GM12878 (cell line): Measurements from ENCODE around the gene UMAD1. TPM values are rescaled to one million over a fixed set of nuclear protein-coding genes. Genes with fewer than 3 reads are reported as not detected.

Source experiments
- ATAC-seq: fragments of 200-7000 bp; cut with Tn5 transposase; 3 replicates; pipeline ENCODE4 v1.9.1; 2020; ENCODE audit warnings: mild to moderate bottlenecking, moderate library complexity
- BruUV-seq: library from RNA; stranded (reverse); fragments of 400-500 nt; replicated peaks from 2 replicates; lab custom pipeline; 2021; lab: Mats Ljungman, UMichigan
- CTCF ChIA-PET: fragments of 300-600 bp; sonication (Branson Sonifier 250); formaldehyde crosslinking; extraction: SDS; loops from one replicate; lab custom pipeline; 2021; ENCODE audit warnings: inconsistent platforms; lab: Yijun Ruan, JAX
- POLR2A ChIA-PET: fragments of 350-600 bp; formaldehyde crosslinking; extraction: SDS; loops from one replicate; lab custom pipeline; 2021; ENCODE audit warnings: inconsistent platforms; lab: Charles Lee
- RAD21 ChIA-PET: fragments of 300-600 bp; sonication (Branson Sonifier 250); formaldehyde crosslinking; loops from one replicate; lab custom pipeline; 2023; ENCODE audit warnings: antibody characterized with exemption; ENCODE audit not compliant: unreplicated experiment; lab: Charles Lee
- SMC1A ChIA-PET: fragments of 300-600 bp; sonication (Branson Sonifier 250); formaldehyde crosslinking; loops from one replicate; lab custom pipeline; 2023; ENCODE audit not compliant: unreplicated experiment, uncharacterized antibody; lab: Charles Lee
- DNase-seq: peaks from one replicate; pipeline ENCODE4 v3.0.0-alpha.2; 2011; ENCODE audit warnings: low read depth, low spot score
- FAIRE-seq: peaks from 3 replicates; lab custom pipeline; 2011; peaks lifted over from hg19 to GRCh38; lab: Jason Lieb, UNC
- H2AFZ ChIP-seq: 2 replicates; pipeline ENCODE4 v1.6.0; 2011; ENCODE audit warnings: low read depth, low read length, control low read depth; ENCODE audit not compliant: control insufficient read depth
- H3K27ac ChIP-seq: 2 replicates; pipeline ENCODE4 v1.5.1; 2011; ENCODE audit warnings: control low read depth; ENCODE audit not compliant: control insufficient read depth, insufficient read depth
- H3K27me3 ChIP-seq, 2 experiments: replicated peaks in 1 of 2; 2 replicates each; pipeline versions ENCODE4 v1.6.0 to v1.6.1; 2011; ENCODE audit warnings: low read length in 1 of 2; ENCODE audit not compliant: control insufficient read depth in 2 of 2, insufficient read depth in 2 of 2
- H3K36me3 ChIP-seq, 2 experiments: 2 replicates each; pipeline ENCODE4 v1.5.1; 2011; ENCODE audit warnings: low read length in 1 of 2; ENCODE audit not compliant: control insufficient read depth in 2 of 2, insufficient read depth in 2 of 2
- H3K4me1 ChIP-seq: 2 replicates; pipeline ENCODE4 v1.6.1; 2011; ENCODE audit warnings: mild to moderate bottlenecking, low read length, moderate library complexity, mixed read lengths; ENCODE audit not compliant: control insufficient read depth, insufficient read depth
- H3K4me2 ChIP-seq: 2 replicates; pipeline ENCODE4 v1.6.0; 2011; ENCODE audit warnings: control low read depth; ENCODE audit not compliant: control insufficient read depth, insufficient read depth
- H3K4me3 ChIP-seq: fragments of 200-600 bp; sonication (generic); 2 replicates; pipeline ENCODE4 v1.5.1; 2016
- H3K79me2 ChIP-seq: 2 replicates; pipeline ENCODE4 v1.6.0; 2011; ENCODE audit warnings: low read length; ENCODE audit not compliant: control insufficient read depth, insufficient read depth
- H3K9ac ChIP-seq: 2 replicates; pipeline ENCODE4 v1.8.0; 2011; ENCODE audit warnings: low read length, control low read depth, mixed read lengths; ENCODE audit not compliant: control insufficient read depth, insufficient read depth
- H3K9me3 ChIP-seq: replicated peaks from 3 replicates; pipeline ENCODE4 v1.5.1; 2011; ENCODE audit warnings: mild to moderate bottlenecking, low read length; ENCODE audit not compliant: control insufficient read depth, insufficient read depth
- H4K20me1 ChIP-seq: 2 replicates; pipeline ENCODE4 v1.6.0; 2011; ENCODE audit not compliant: control insufficient read depth, insufficient read depth
- BACH1 ChIP-seq: fragments of 450-650 bp; IDR thresholded peaks from 2 replicates; pipeline ENCODE4 v1.6.1; 2017; ENCODE audit warnings: mild to moderate bottlenecking, borderline replicate concordance
- BCLAF1 ChIP-seq: fragments of 450-650 bp; IDR thresholded peaks from 2 replicates; pipeline ENCODE4 v1.6.1; 2017; ENCODE audit warnings: antibody characterized with exemption, mild to moderate bottlenecking, moderate library complexity
- BRCA1 ChIP-seq: IDR thresholded peaks from 2 replicates; pipeline ENCODE4 v1.6.1; 2011; ENCODE audit warnings: low read depth, low read length, improper control_type of control experiment
- CBX5 ChIP-seq: sonication (generic); IDR thresholded peaks from 2 replicates; pipeline ENCODE4 v1.6.1; 2016; ENCODE audit warnings: low read depth, moderate library complexity, mild to moderate bottlenecking, inconsistent platforms
- CREM ChIP-seq: IDR thresholded peaks from 2 replicates; pipeline ENCODE4 v1.6.1; 2014; ENCODE audit warnings: antibody characterized with exemption, low read depth
- E4F1 ChIP-seq: fragments of 450-650 bp; IDR thresholded peaks from 2 replicates; pipeline ENCODE4 v1.6.1; 2018; ENCODE audit warnings: borderline replicate concordance, mild to moderate bottlenecking; ENCODE audit not compliant: partially characterized antibody
- ELK1 ChIP-seq: IDR thresholded peaks from 2 replicates; pipeline ENCODE4 v1.6.1; 2012; ENCODE audit warnings: low read depth, low read length, improper control_type of control experiment
- HDAC6 ChIP-seq: fragments of 200-600 bp; sonication (generic); IDR thresholded peaks from one replicate; pipeline ENCODE4 v1.8.0; 2017; ENCODE audit warnings: antibody characterized with exemption; ENCODE audit not compliant: unreplicated experiment
- KLF5 ChIP-seq: fragments of 450-650 bp; IDR thresholded peaks from 2 replicates; pipeline ENCODE4 v1.6.1; 2014; ENCODE audit warnings: mild to moderate bottlenecking; ENCODE audit not compliant: partially characterized antibody
- NFIC ChIP-seq: IDR thresholded peaks from 2 replicates; pipeline ENCODE4 v1.6.1; 2012; ENCODE audit warnings: low read depth, mild to moderate bottlenecking, inconsistent platforms, low read length, moderate library complexity
- NFYA ChIP-seq: IDR thresholded peaks from 2 replicates; pipeline ENCODE4 v1.6.1; 2011; ENCODE audit warnings: low read depth, mild to moderate bottlenecking, low read length, improper control_type of control experiment, borderline replicate concordance
- PKNOX1 ChIP-seq: fragments of 450-650 bp; IDR thresholded peaks from 2 replicates; pipeline ENCODE4 v1.6.1; 2016; ENCODE audit warnings: mild to moderate bottlenecking
- SREBF1 ChIP-seq: IDR thresholded peaks from 2 replicates; pipeline ENCODE4 v1.6.1; 2012; ENCODE audit warnings: mild to moderate bottlenecking, low read length
- SUPT20H ChIP-seq: IDR thresholded peaks from 2 replicates; pipeline ENCODE4 v1.6.1; 2011; ENCODE audit warnings: low read depth, mild to moderate bottlenecking, low read length, moderate library complexity, borderline replicate concordance; ENCODE audit not compliant: control insufficient read depth
- TCF3 ChIP-seq: IDR thresholded peaks from 2 replicates; pipeline ENCODE4 v1.6.1; 2012; ENCODE audit warnings: low read depth, mild to moderate bottlenecking, low read length, borderline replicate concordance; ENCODE audit not compliant: insufficient read depth
- YY1 ChIP-seq: IDR thresholded peaks from 2 replicates; pipeline ENCODE4 v1.6.1; 2011; ENCODE audit warnings: low read depth, mild to moderate bottlenecking, low read length
- ZNF207 ChIP-seq: fragments of 450-650 bp; IDR thresholded peaks from 2 replicates; pipeline ENCODE4 v1.6.1; 2014; ENCODE audit warnings: antibody characterized with exemption, mild to moderate bottlenecking, borderline replicate concordance
- ZSCAN29 ChIP-seq: fragments of 450-650 bp; IDR thresholded peaks from 2 replicates; pipeline ENCODE4 v1.6.1; 2017; ENCODE audit warnings: mild to moderate bottlenecking, moderate library complexity
- WGBS: methylation state at CpG from one replicate; pipeline ENCODE4 v1.1.6; 2016; ENCODE audit warnings: low lambda C conversion rate; ENCODE audit not compliant: insufficient replicate concordance, insufficient coverage; ENCODE audit errors: missing lambda C conversion rate; 5-methylcytosine and 5-hydroxymethylcytosine counted together
- in situ Hi-C: fragments of 300-500 bp; cut with MboI; formaldehyde crosslinking; loops from 9 replicates; pipeline ENCODE4 v1.14.3; 2018; ENCODE audit warnings: mixed read lengths
- intact Hi-C: fragments of 100-400 bp; cut with micrococcal nuclease; formaldehyde crosslinking; loops from one replicate; pipeline ENCODE4 v1.14.2; 2022; ENCODE audit not compliant: unreplicated experiment
- polyA plus RNA-seq, 11 experiments: library from polyadenylated mRNA; depleted of rRNA in 4 of 11; unstranded in 6 of 11; stranded (reverse) in 5 of 11; fragments of >200 nt; fragmentation: Nextera tagmentation in 4 of 11; fragmentation: Illumina TruSeq in 1 of 11; extraction: Ambion mirVana in 4 of 11; extraction: Trizol in 1 of 11; gene quantifications; 1 replicate in 1 of 11; 2 replicates in 10 of 11; pipeline versions ENCODE4 v1.2.1 to v1.2.3, GENCODE V29; 2011 to 2016; ENCODE audit warnings: inconsistent platforms in 2 of 11, missing spikeins in 2 of 11, low read depth in 1 of 11
- total RNA-seq, 4 experiments: library from RNA; depleted of rRNA in 3 of 4; stranded (reverse); fragments of >200 nt in 3 of 4; fragmentation: Illumina TruSeq in 1 of 4; extraction: Trizol in 1 of 4; gene quantifications; 2 replicates each; pipeline versions ENCODE4 v1.2.1 to v1.2.3, GENCODE V29; 2013 to 2021

UMAD1 gene
- total and polyA plus RNA-seq, 10 of the 15 experiments (the other 5 are each of a cell fraction or from before 2014, with no cell fraction given) = 6.0 to 28.6 (median 9.3) TPM

- Histone ChIP-seq H3K9me3 (no peaks in the 10 kb centered on the region; the same call in 2 of the 3 replicates), H2AFZ (no peak overlapping the region), H3K4me3 (no peak overlapping the region), H3K9ac (no peak overlapping the region), H3K27me3 (no peaks in the 10 kb centered on the region), H3K79me2 (no peaks in the 10 kb centered on the region), H4K20me1 (no peaks in the 10 kb centered on the region), H3K4me1 (peaks cover 24% of the 10 kb centered on the region), H3K27ac (no peak overlapping the region), H3K4me2 (no peak overlapping the region), H3K36me3 (no peaks in the 10 kb centered on the region)
- in situ Hi-C loops (no loop called here), intact Hi-C loops (no loop called here)
- ATAC-seq = no peak
- no peak for TF ChIP-seq SREBF1
- TF ChIP-seq TCF3 = no peak
- TF ChIP-seq BACH1 = no peak
- no peak for TF ChIP-seq CREM
- TF ChIP-seq KLF5 = no peak
- TF ChIP-seq CBX5 = no peak
- no peak for TF ChIP-seq SUPT20H
- no peak for TF ChIP-seq YY1
- no peak for TF ChIP-seq NFIC
- no peak for TF ChIP-seq NFYA
- no peak for TF ChIP-seq ZSCAN29
- TF ChIP-seq BCLAF1 = no peak
- TF ChIP-seq PKNOX1 = no peak
- no peak for TF ChIP-seq ZNF207
- no peak for TF ChIP-seq BRCA1
- TF ChIP-seq HDAC6 = no peak
- TF ChIP-seq E4F1 = no peak
- no peak for TF ChIP-seq ELK1
- SMC1A ChIA-PET = interaction anchor here (1.0 to 6.6 kb wide), 13 partner anchors 9 to 487 kb away, joined by 3 to 42 read pairs (median 6); no protein-coding TSS in a partner anchor
- BruUV-seq = no TSS peak
- CTCF ChIA-PET = interaction anchor here (1.3 to 1.9 kb wide), 6 partner anchors 11 to 58 kb away, joined by 3 to 8 read pairs (median 4); no protein-coding TSS in a partner anchor
- DNase-seq = no peak
- 96% methylated on average over 4 of the region's 4 CpGs for WGBS
- POLR2A ChIA-PET = interaction anchor here (2.9 kb wide), 1 partner anchor 11 kb away, joined by 14 read pairs; no protein-coding TSS in a partner anchor
- no peak for FAIRE-seq
- RAD21 ChIA-PET = interaction anchor here (0.9 to 3.0 kb wide), 4 partner anchors 12 to 429 kb away, joined by 3 to 11 read pairs (median 4); no protein-coding TSS in a partner anchor
Observed at GRCh38 chr7:7702826-7703225, 62.3 kb downstream of the UMAD1 start.
